Measurements from ENCODE around the gene ZDHHC21. TPM values are rescaled to one million over a fixed set of nuclear protein-coding genes. Genes with fewer than 3 reads are reported as not detected.

ZDHHC21 gene
- total and polyA plus RNA-seq, 9 of the 15 experiments (the other 6 are each of a cell fraction or from before 2014, with no cell fraction given), result 0.10 to 1.9 (median 1.00) TPM

DNA sequence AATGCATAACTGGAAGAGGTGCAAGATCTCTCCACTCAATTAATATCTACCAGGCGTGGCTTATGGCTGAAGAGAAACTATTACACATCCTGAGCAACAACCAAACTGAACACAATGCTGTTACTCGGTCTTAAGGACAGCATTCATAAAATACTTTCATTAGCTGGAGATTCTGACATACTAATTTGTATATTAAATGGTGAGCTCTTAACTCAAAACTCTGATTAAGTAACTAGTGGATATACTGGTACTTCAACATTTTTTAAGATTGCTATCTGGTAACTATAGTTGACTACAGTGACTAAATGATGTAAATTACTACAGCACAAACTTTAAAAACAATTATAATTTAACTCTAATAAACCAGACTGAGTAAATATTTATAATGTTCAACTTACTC lies 15.8 kb downstream of the ZDHHC21 start:
- H3K27ac ChIP-seq (ENCODE audit: extremely low read depth, low read depth, low read length), result no peak overlapping the region
- no peaks in the 10 kb centered on the region for H4K20me1 ChIP-seq (replicated peaks; ENCODE audit: control insufficient read depth, insufficient read depth, low read length)
- DNase-seq (ENCODE audit: extremely low read depth in 1 of 4, low spot score in 3 of 4) (no peak), FAIRE-seq (no peak), ATAC-seq (no peak)
- H3K4me3 ChIP-seq, result no peak overlapping the region
- no peaks in the 10 kb centered on the region for H3K79me2 ChIP-seq (ENCODE audit: control insufficient read depth, insufficient read depth, low read length)
- in situ Hi-C loops (cut with MboI), result no loop called here
- POLR2A ChIA-PET, result interaction anchor here (1.6 kb wide), 1 partner anchor 10 kb away, joined by 3 read pairs; no protein-coding TSS in a partner anchor
- H3K9me1 ChIP-seq (ENCODE audit: control insufficient read depth, insufficient read depth, low read length), result no peaks in the 10 kb centered on the region
- intact Hi-C loops (cut with micrococcal nuclease), result no loop called here
- no peaks in the 10 kb centered on the region for H3K4me1 ChIP-seq (replicated peaks in 1 of 2; ENCODE audit: control insufficient read depth in 2 of 2, insufficient read depth in 2 of 2, low read length in 2 of 2)
- CTCF ChIA-PET (ENCODE audit: low intra/inter-chr PET ratio), result no interaction called here
- no peaks in the 10 kb centered on the region for H3K27me3 ChIP-seq (ENCODE audit: control insufficient read depth in 2 of 2, insufficient read depth in 2 of 2, low read length in 2 of 2)
- no peaks in the 10 kb centered on the region for H3K36me3 ChIP-seq (ENCODE audit: control insufficient read depth, insufficient read depth, low read length)
- no peak overlapping the region for H3K4me2 ChIP-seq (ENCODE audit: insufficient read depth, low read length)
- BruUV-seq (replicated peaks), result no TSS peak
- no peak overlapping the region for H2AFZ ChIP-seq (ENCODE audit: low read depth, low read length)
- 15% methylated on average over 2 of the region's 2 CpGs for WGBS (ENCODE audit: insufficient coverage, low coverage, missing lambda C conversion rate)
- no peaks in the 10 kb centered on the region for H3K9me3 ChIP-seq (replicated peaks; ENCODE audit: control insufficient read depth, insufficient read depth, low read depth, low read length)
- TF ChIP-seq SAP30 (IDR thresholded peaks at IDR 0.05; ENCODE audit: borderline replicate concordance, insufficient read depth, low read depth, low read length, poor library complexity, severe bottlenecking) (no peak), ZNF77 (CRISPR knock-in tag; IDR thresholded peaks at IDR 0.05) (no peak), ZNF12 (CRISPR knock-in tag; IDR thresholded peaks at IDR 0.05) (no peak), FOXK1 (CRISPR knock-in tag; IDR thresholded peaks at IDR 0.05; ENCODE audit: borderline replicate concordance) (no peak)
- TF ChIP-seq, protein P1, sequence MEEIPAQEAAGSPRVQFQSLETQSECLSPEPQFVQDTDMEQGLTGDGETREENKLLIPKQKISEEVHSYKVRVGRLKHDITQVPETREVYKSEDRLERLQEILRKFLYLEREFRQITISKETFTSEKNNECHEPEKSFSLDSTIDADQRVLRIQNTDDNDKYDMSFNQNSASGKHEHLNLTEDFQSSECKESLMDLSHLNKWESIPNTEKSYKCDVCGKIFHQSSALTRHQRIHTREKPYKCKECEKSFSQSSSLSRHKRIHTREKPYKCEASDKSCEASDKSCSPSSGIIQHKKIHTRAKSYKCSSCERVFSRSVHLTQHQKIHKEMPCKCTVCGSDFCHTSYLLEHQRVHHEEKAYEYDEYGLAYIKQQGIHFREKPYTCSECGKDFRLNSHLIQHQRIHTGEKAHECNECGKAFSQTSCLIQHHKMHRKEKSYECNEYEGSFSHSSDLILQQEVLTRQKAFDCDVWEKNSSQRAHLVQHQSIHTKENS (CRISPR knock-in tag; IDR thresholded peaks at IDR 0.05), result no peak
- TF ChIP-seq, protein P2, sequence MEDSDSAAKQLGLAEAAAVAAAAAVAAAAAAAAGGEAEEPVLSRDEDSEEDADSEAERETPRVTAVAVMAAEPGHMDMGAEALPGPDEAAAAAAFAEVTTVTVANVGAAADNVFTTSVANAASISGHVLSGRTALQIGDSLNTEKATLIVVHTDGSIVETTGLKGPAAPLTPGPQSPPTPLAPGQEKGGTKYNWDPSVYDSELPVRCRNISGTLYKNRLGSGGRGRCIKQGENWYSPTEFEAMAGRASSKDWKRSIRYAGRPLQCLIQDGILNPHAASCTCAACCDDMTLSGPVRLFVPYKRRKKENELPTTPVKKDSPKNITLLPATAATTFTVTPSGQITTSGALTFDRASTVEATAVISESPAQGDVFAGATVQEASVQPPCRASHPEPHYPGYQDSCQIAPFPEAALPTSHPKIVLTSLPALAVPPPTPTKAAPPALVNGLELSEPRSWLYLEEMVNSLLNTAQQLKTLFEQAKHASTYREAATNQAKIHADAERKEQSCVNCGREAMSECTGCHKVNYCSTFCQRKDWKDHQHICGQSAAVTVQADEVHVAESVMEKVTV (CRISPR knock-in tag; IDR thresholded peaks at IDR 0.05), result no peak
- H3K9ac ChIP-seq (ENCODE audit: insufficient read depth in 1 of 2, low read depth in 2 of 2, low read length in 2 of 2), result no peak overlapping the region

All from K562 (cell line).